IMR-90 (cell line): ENCODE measurements around the gene ZFAND2A. TPM values are rescaled to one million over a fixed set of nuclear protein-coding genes. Genes with fewer than 3 reads are reported as not detected.

Experiments
- ATAC-seq: fragments of 200-7000 bp; cut with Tn5 transposase; 2 replicates; pipeline ENCODE4 v1.9.1; 2020; ENCODE audit warnings: low read depth, mild to moderate bottlenecking, moderate library complexity
- BruUV-seq: library from RNA; stranded (reverse); fragments of 400-500 nt; replicated peaks from 2 replicates; lab custom pipeline; 2021; lab: Mats Ljungman, UMichigan
- CTCF ChIA-PET: fragments of 300-600 bp; formaldehyde crosslinking; extraction: SDS; loops from one replicate; lab custom pipeline; 2021; ENCODE audit warnings: antibody characterized with exemption; lab: Yijun Ruan, JAX
- POLR2A ChIA-PET: fragments of 300-600 bp; sonication (Branson Sonifier 250); formaldehyde crosslinking; loops from one replicate; lab custom pipeline; 2022; ENCODE audit warnings: antibody characterized with exemption; ENCODE audit not compliant: unreplicated experiment; lab: Charles Lee
- DNase-seq: peaks from one replicate; pipeline ENCODE4 v3.0.0; 2013
- H2AFZ ChIP-seq: replicated peaks from 2 replicates; pipeline ENCODE3; 2013; ENCODE audit warnings: low read length, mild to moderate bottlenecking; ENCODE audit not compliant: poor library complexity
- H2AK5ac ChIP-seq: 2 replicates; pipeline ENCODE4 v1.6.1; 2013; ENCODE audit warnings: low read depth, low read length, inconsistent platforms
- H2AK9ac ChIP-seq: replicated peaks from 2 replicates; pipeline ENCODE3; 2013; ENCODE audit warnings: mild to moderate bottlenecking, low read depth, low read length, moderate library complexity; ENCODE audit not compliant: poor library complexity
- H2BK120ac ChIP-seq: 2 replicates; pipeline ENCODE4 v1.6.1; 2013; ENCODE audit warnings: low read depth, low read length, inconsistent platforms
- H2BK15ac ChIP-seq: 3 replicates; pipeline ENCODE4 v1.6.1; 2013; ENCODE audit warnings: low read depth, low read length, inconsistent platforms
- H2BK20ac ChIP-seq: 2 replicates; pipeline ENCODE4 v1.6.1; 2013; ENCODE audit warnings: low read depth, mild to moderate bottlenecking, inconsistent platforms, low read length, moderate library complexity
- H2BK5ac ChIP-seq: 2 replicates; pipeline ENCODE4 v1.6.1; 2013; ENCODE audit warnings: mild to moderate bottlenecking, low read depth, low read length, inconsistent platforms; ENCODE audit not compliant: poor library complexity, severe bottlenecking
- H3K14ac ChIP-seq: replicated peaks from 2 replicates; pipeline ENCODE4 v1.6.1; 2013; ENCODE audit warnings: low read depth, low read length, inconsistent platforms
- H3K18ac ChIP-seq: 2 replicates; pipeline ENCODE4 v1.6.1; 2013; ENCODE audit warnings: low read depth, low read length, control low read depth
- H3K23ac ChIP-seq: 2 replicates; pipeline ENCODE4 v1.6.1; 2013; ENCODE audit warnings: low read depth, low read length, inconsistent platforms
- H3K27ac ChIP-seq: 2 replicates; pipeline ENCODE4 v1.5.1; 2013; ENCODE audit warnings: mild to moderate bottlenecking, control low read depth, low read length; ENCODE audit not compliant: insufficient read depth
- H3K27me3 ChIP-seq: 2 replicates; pipeline ENCODE4 v1.6.1; 2013; ENCODE audit warnings: low read length; ENCODE audit not compliant: control insufficient read depth, insufficient read depth
- H3K36me3 ChIP-seq: 2 replicates; pipeline ENCODE4 v1.6.1; 2013; ENCODE audit warnings: low read length, mixed read lengths; ENCODE audit not compliant: control insufficient read depth, insufficient read depth
- H3K4ac ChIP-seq: 2 replicates; pipeline ENCODE4 v1.6.1; 2013; ENCODE audit warnings: low read depth, low read length, inconsistent platforms
- H3K4me1 ChIP-seq: 2 replicates; pipeline ENCODE4 v1.6.1; 2013; ENCODE audit warnings: low read length, mixed read lengths; ENCODE audit not compliant: control insufficient read depth, insufficient read depth
- H3K4me2 ChIP-seq: 2 replicates; pipeline ENCODE4 v1.6.1; 2013; ENCODE audit warnings: low read depth, mild to moderate bottlenecking, control low read depth, low read length, moderate library complexity
- H3K4me3 ChIP-seq: 2 replicates; pipeline ENCODE4 v1.5.1; 2013; ENCODE audit warnings: low read depth, mild to moderate bottlenecking, control low read depth, low read length, moderate library complexity; ENCODE audit not compliant: insufficient read depth
- H3K56ac ChIP-seq: 2 replicates; pipeline ENCODE4 v1.6.1; 2013; ENCODE audit warnings: low read length, inconsistent platforms; ENCODE audit not compliant: insufficient read depth; ENCODE audit errors: extremely low read depth
- H3K79me1 ChIP-seq, 2 experiments: 2 replicates each; pipeline ENCODE4 v1.6.1; 2013; ENCODE audit warnings: low read length in 2 of 2, inconsistent platforms in 1 of 2, low read depth in 1 of 2
- H3K9ac ChIP-seq: 2 replicates; pipeline ENCODE4 v1.6.1; 2013; ENCODE audit warnings: low read depth, low read length, control low read depth
- H3K9me1 ChIP-seq: 2 replicates; pipeline ENCODE4 v1.6.1; 2013; ENCODE audit warnings: low read length, inconsistent platforms; ENCODE audit not compliant: insufficient read depth
- H3K9me3 ChIP-seq: 2 replicates; pipeline ENCODE4 v1.6.1; 2013; ENCODE audit warnings: low read length; ENCODE audit not compliant: control insufficient read depth, insufficient read depth
- H4K20me1 ChIP-seq: 2 replicates; pipeline ENCODE4 v1.6.1; 2013; ENCODE audit warnings: low read length, inconsistent platforms; ENCODE audit not compliant: insufficient read depth
- H4K5ac ChIP-seq: 2 replicates; pipeline ENCODE4 v1.6.1; 2013; ENCODE audit warnings: mild to moderate bottlenecking, low read depth, low read length, control low read depth
- H4K8ac ChIP-seq, 2 experiments: 2 replicates each; pipeline ENCODE4 v1.6.1; 2013; ENCODE audit warnings: low read depth in 2 of 2, low read length in 2 of 2, control low read depth in 1 of 2, inconsistent platforms in 1 of 2
- H4K91ac ChIP-seq: 2 replicates; pipeline ENCODE4 v1.6.1; 2013; ENCODE audit warnings: low read depth, low read length, inconsistent platforms; ENCODE audit not compliant: insufficient read depth
- BHLHE40 ChIP-seq: fragments of 150-350 bp; IDR thresholded peaks from 2 replicates; pipeline ENCODE4 v1.6.1; 2016; ENCODE audit warnings: mild to moderate bottlenecking, low read depth, low read length
- CEBPB ChIP-seq: IDR thresholded peaks from 2 replicates; pipeline ENCODE4 v1.6.1; 2012; ENCODE audit warnings: low read depth, low read length, improper control_type of control experiment
- CHD1 ChIP-seq: IDR thresholded peaks from 2 replicates; pipeline ENCODE4 v1.6.1; 2012; ENCODE audit warnings: low read depth, low read length, improper control_type of control experiment
- FOS ChIP-seq: fragments of 150-350 bp; IDR thresholded peaks from 2 replicates; pipeline ENCODE4 v1.6.1; 2016; ENCODE audit warnings: low read depth, low read length
- MAZ ChIP-seq: IDR thresholded peaks from 2 replicates; pipeline ENCODE4 v1.6.1; 2012; ENCODE audit warnings: low read depth, mild to moderate bottlenecking, low read length, improper control_type of control experiment, moderate library complexity, borderline replicate concordance
- MXI1 ChIP-seq: IDR thresholded peaks from 2 replicates; pipeline ENCODE4 v1.6.1; 2012; ENCODE audit warnings: low read depth, mild to moderate bottlenecking, low read length, moderate library complexity, borderline replicate concordance
- NFE2L2 ChIP-seq: fragments of 150-350 bp; IDR thresholded peaks from 2 replicates; pipeline ENCODE4 v1.6.1; 2016; ENCODE audit warnings: low read depth, mild to moderate bottlenecking, low read length
- POLR2A ChIP-seq: IDR thresholded peaks from 2 replicates; pipeline ENCODE4 v1.6.1; 2012; ENCODE audit warnings: mild to moderate bottlenecking, low read depth, low read length
- RAD21 ChIP-seq: IDR thresholded peaks from 2 replicates; pipeline ENCODE4 v1.6.1; 2012; ENCODE audit warnings: low read length, improper control_type of control experiment
- RCOR1 ChIP-seq: IDR thresholded peaks from 2 replicates; pipeline ENCODE4 v1.6.1; 2012; ENCODE audit warnings: mild to moderate bottlenecking, low read length, improper control_type of control experiment; ENCODE audit not compliant: insufficient replicate concordance
- RFX5 ChIP-seq: IDR thresholded peaks from 2 replicates; pipeline ENCODE4 v1.8.0; 2012; ENCODE audit warnings: low read depth, mild to moderate bottlenecking, low read length, moderate library complexity
- SMC3 ChIP-seq: fragments of 150-350 bp; IDR thresholded peaks from 2 replicates; pipeline ENCODE4 v1.6.1; 2016; ENCODE audit warnings: low read depth, mild to moderate bottlenecking, antibody characterized with exemption, low read length, moderate library complexity
- whole genome bisulfite sequencing, 2 experiments: methylation state at CpG; one replicate each; pipeline versions ENCODE4 v1.1.5 to v1.1.7; 2013; ENCODE audit warnings: missing lambda C conversion rate in 2 of 2; ENCODE audit not compliant: insufficient read length in 1 of 2; ENCODE audit errors: extremely low coverage in 2 of 2; 5-methylcytosine and 5-hydroxymethylcytosine counted together
- dilution Hi-C: fragments of 300-500 bp; cut with HindIII; formaldehyde crosslinking; loops from one replicate; pipeline ENCODE4 v1.14.3; 2018; ENCODE audit warnings: low sequenced_read_pairs; ENCODE audit not compliant: unreplicated experiment
- in situ Hi-C: fragments of 300-500 bp; cut with MboI; formaldehyde crosslinking; loops from 3 replicates; pipeline ENCODE4 v1.14.3; 2019; ENCODE audit warnings: low sequenced_read_pairs, inconsistent platforms, mixed read lengths
- intact Hi-C: fragments of 100-400 bp; cut with micrococcal nuclease; formaldehyde crosslinking; loops from 2 replicates; pipeline ENCODE4 v1.10.0; 2022
- polyA plus RNA-seq, 3 experiments: library from polyadenylated mRNA; depleted of rRNA; stranded (reverse); fragments of >200 nt; gene quantifications; 2 replicates each; pipeline ENCODE4 v1.2.3, GENCODE V29; 2012; ENCODE audit warnings: low replicate concordance in 1 of 3
- total RNA-seq: library from RNA; depleted of rRNA; stranded (reverse); fragments of >200 nt; gene quantifications from 2 replicates; pipeline ENCODE4 v1.2.3, GENCODE V29; 2012
- TF ChIP-seq, protein P1 (sequence below): conservative IDR thresholded peaks from 2 replicates; pipeline ENCODE4 v1.5.1; 2012; ENCODE audit warnings: mild to moderate bottlenecking, low read depth, low read length, improper control_type of control experiment
- TF ChIP-seq, protein P2 (sequence below): fragments of 150-350 bp; IDR thresholded peaks from 2 replicates; pipeline ENCODE4 v1.6.1; 2016; ENCODE audit warnings: low read depth, mild to moderate bottlenecking, low read length, moderate library complexity, borderline replicate concordance
- TF ChIP-seq, protein P3 (sequence below): fragments of 150-350 bp; IDR thresholded peaks from 2 replicates; pipeline ENCODE4 v1.6.1; 2017; ENCODE audit warnings: mild to moderate bottlenecking, antibody characterized with exemption, low read length, low read depth

ZFAND2A gene
- total and polyA plus RNA-seq, 2 of the 4 experiments (the other 2 are of a cell fraction), result 11.8 to 28.7 TPM

DNA sequence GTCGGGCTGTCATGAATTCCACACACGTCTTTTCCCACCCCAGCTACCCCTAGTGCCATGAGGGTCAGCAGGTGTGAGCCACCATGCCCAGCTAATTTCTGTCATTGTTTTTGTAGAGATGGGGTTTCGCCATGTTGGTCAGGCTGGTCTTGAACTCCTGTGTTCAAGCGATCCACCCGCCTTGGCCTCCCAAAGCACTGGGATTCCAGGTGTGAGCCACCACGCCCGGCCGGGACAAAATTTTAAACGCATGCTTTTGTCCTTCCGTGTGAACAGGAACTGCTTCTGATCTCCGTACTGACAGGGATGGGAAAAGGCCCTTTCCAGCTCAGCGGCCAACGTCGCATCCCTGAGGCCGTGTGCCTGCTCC is 15.6 kb upstream of the ZFAND2A start:
- no TSS peak for BruUV-seq
- ChIA-PET POLR2A (no interaction called here), CTCF (interaction anchor here (0.7 to 1.2 kb wide), 5 partner anchors 11 to 183 kb away, joined by 3 to 7 read pairs (median 3); a partner anchor contains a TSS)
- peak overlapping the region; percentile 52; the same call in 1 of the 2 replicates for H3K56ac ChIP-seq
- H3K9ac ChIP-seq, result peak overlapping the region; percentile 57; the same call in 1 of the 2 replicates
- peak overlapping the region; percentile 68 for H3K14ac ChIP-seq
- peak overlapping the region; percentile 97 for H2AFZ ChIP-seq
- peaks cover 2% of the 10 kb centered on the region; the same call in 1 of the 2 replicates for H3K9me3 ChIP-seq
- ATAC-seq (no peak), DNase-seq (no peak)
- H2BK5ac ChIP-seq, result no peak overlapping the region
- H4K20me1 ChIP-seq, result no peaks in the 10 kb centered on the region
- H2BK20ac ChIP-seq, result peak overlapping the region; percentile 1; the same call in 1 of the 2 replicates
- no peak overlapping the region for H3K4me2 ChIP-seq
- H3K4me3 ChIP-seq, result no peak overlapping the region
- peak overlapping the region; percentile 92 for H2AK9ac ChIP-seq
- TF ChIP-seq SMC3 (no peak), POLR2A (no peak), RCOR1 (no peak), BHLHE40 (no peak), MAZ (no peak), FOS (no peak), RAD21 (no peak), RFX5 (no peak), NFE2L2 (no peak), CHD1 (no peak), CEBPB (no peak), MXI1 (no peak)
- TF ChIP-seq, protein P1, sequence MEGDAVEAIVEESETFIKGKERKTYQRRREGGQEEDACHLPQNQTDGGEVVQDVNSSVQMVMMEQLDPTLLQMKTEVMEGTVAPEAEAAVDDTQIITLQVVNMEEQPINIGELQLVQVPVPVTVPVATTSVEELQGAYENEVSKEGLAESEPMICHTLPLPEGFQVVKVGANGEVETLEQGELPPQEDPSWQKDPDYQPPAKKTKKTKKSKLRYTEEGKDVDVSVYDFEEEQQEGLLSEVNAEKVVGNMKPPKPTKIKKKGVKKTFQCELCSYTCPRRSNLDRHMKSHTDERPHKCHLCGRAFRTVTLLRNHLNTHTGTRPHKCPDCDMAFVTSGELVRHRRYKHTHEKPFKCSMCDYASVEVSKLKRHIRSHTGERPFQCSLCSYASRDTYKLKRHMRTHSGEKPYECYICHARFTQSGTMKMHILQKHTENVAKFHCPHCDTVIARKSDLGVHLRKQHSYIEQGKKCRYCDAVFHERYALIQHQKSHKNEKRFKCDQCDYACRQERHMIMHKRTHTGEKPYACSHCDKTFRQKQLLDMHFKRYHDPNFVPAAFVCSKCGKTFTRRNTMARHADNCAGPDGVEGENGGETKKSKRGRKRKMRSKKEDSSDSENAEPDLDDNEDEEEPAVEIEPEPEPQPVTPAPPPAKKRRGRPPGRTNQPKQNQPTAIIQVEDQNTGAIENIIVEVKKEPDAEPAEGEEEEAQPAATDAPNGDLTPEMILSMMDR, result no peak
- TF ChIP-seq, protein P2, sequence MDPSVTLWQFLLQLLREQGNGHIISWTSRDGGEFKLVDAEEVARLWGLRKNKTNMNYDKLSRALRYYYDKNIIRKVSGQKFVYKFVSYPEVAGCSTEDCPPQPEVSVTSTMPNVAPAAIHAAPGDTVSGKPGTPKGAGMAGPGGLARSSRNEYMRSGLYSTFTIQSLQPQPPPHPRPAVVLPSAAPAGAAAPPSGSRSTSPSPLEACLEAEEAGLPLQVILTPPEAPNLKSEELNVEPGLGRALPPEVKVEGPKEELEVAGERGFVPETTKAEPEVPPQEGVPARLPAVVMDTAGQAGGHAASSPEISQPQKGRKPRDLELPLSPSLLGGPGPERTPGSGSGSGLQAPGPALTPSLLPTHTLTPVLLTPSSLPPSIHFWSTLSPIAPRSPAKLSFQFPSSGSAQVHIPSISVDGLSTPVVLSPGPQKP, result no peak
- TF ChIP-seq, protein P3, sequence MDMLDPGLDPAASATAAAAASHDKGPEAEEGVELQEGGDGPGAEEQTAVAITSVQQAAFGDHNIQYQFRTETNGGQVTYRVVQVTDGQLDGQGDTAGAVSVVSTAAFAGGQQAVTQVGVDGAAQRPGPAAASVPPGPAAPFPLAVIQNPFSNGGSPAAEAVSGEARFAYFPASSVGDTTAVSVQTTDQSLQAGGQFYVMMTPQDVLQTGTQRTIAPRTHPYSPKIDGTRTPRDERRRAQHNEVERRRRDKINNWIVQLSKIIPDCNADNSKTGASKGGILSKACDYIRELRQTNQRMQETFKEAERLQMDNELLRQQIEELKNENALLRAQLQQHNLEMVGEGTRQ, result no peak
- H3K4me1 ChIP-seq, result 0 out of 2 replicates have a peak, but pooled peaks cover 2% of the 10 kb centered on the region
- intact Hi-C loops, result no loop called here
- peak overlapping the region; percentile 82; the same call in 1 of the 2 replicates for H4K91ac ChIP-seq
- peak overlapping the region; percentile 97 to 99 for H4K8ac ChIP-seq
- no peaks in the 10 kb centered on the region for H3K79me1 ChIP-seq
- no peaks in the 10 kb centered on the region for H3K36me3 ChIP-seq
- H2BK15ac ChIP-seq, result no peak overlapping the region; the same call in 2 of the 3 replicates
- 0 out of 2 replicates have a peak, but pooled peaks cover 3% of the 10 kb centered on the region for H3K9me1 ChIP-seq
- no peak overlapping the region for H3K18ac ChIP-seq
- H2BK120ac ChIP-seq, result peak overlapping the region; percentile 37; the same call in 1 of the 2 replicates
- H3K27ac ChIP-seq, result no peak overlapping the region
- dilution Hi-C loops, result no loop called here
- H3K4ac ChIP-seq, result peak overlapping the region; percentile 79
- no peak overlapping the region for H3K23ac ChIP-seq
- H2AK5ac ChIP-seq, result peak overlapping the region; percentile 67
- in situ Hi-C loops, result loop anchor here (10.0 kb wide), 1 partner anchor 181 kb away; no protein-coding TSS in a partner anchor
- H4K5ac ChIP-seq, result peak overlapping the region; percentile 95
- H3K27me3 ChIP-seq, result peaks cover 2% of the 10 kb centered on the region; the same call in 1 of the 2 replicates
- 95% methylated on average over 13 of the region's 15 CpGs; no CpG with 5 or more reads in 1 of the 2 experiments for WGBS, 2 experiments
